GM12878 (cell line): ENCODE measurements around the gene FAM118B. TPM values are rescaled to one million over a fixed set of nuclear protein-coding genes. Genes with fewer than 3 reads are reported as not detected.
A peak's percentile ranks its signal among the peaks of the same experiment; 100 is the strongest.

Experiments
- ATAC-seq: fragments of 200-7000 bp; cut with Tn5 transposase; 3 replicates; pipeline ENCODE4 v1.9.1; 2020; ENCODE audit warnings: mild to moderate bottlenecking, moderate library complexity
- BruUV-seq: library from RNA; stranded (reverse); fragments of 400-500 nt; replicated peaks from 2 replicates; lab custom pipeline; 2021; lab: Mats Ljungman, UMichigan
- CTCF ChIA-PET: fragments of 300-600 bp; sonication (Branson Sonifier 250); formaldehyde crosslinking; extraction: SDS; loops from one replicate; lab custom pipeline; 2021; ENCODE audit warnings: inconsistent platforms; lab: Yijun Ruan, JAX
- POLR2A ChIA-PET: fragments of 350-600 bp; formaldehyde crosslinking; extraction: SDS; loops from one replicate; lab custom pipeline; 2021; ENCODE audit warnings: inconsistent platforms; lab: Charles Lee
- RAD21 ChIA-PET: fragments of 300-600 bp; sonication (Branson Sonifier 250); formaldehyde crosslinking; loops from one replicate; lab custom pipeline; 2023; ENCODE audit warnings: antibody characterized with exemption; ENCODE audit not compliant: unreplicated experiment; lab: Charles Lee
- SMC1A ChIA-PET: fragments of 300-600 bp; sonication (Branson Sonifier 250); formaldehyde crosslinking; loops from one replicate; lab custom pipeline; 2023; ENCODE audit not compliant: unreplicated experiment, uncharacterized antibody; lab: Charles Lee
- DNase-seq: peaks from one replicate; pipeline ENCODE4 v3.0.0-alpha.2; 2011; ENCODE audit warnings: low read depth, low spot score
- FAIRE-seq: peaks from 3 replicates; lab custom pipeline; 2011; peaks lifted over from hg19 to GRCh38; lab: Jason Lieb, UNC
- H2AFZ ChIP-seq: 2 replicates; pipeline ENCODE4 v1.6.0; 2011; ENCODE audit warnings: low read depth, low read length, control low read depth; ENCODE audit not compliant: control insufficient read depth
- H3K27ac ChIP-seq: 2 replicates; pipeline ENCODE4 v1.5.1; 2011; ENCODE audit warnings: control low read depth; ENCODE audit not compliant: control insufficient read depth, insufficient read depth
- H3K27me3 ChIP-seq, 2 experiments: replicated peaks in 1 of 2; 2 replicates each; pipeline versions ENCODE4 v1.6.0 to v1.6.1; 2011; ENCODE audit warnings: low read length in 1 of 2; ENCODE audit not compliant: control insufficient read depth in 2 of 2, insufficient read depth in 2 of 2
- H3K36me3 ChIP-seq, 2 experiments: 2 replicates each; pipeline ENCODE4 v1.5.1; 2011; ENCODE audit warnings: low read length in 1 of 2; ENCODE audit not compliant: control insufficient read depth in 2 of 2, insufficient read depth in 2 of 2
- H3K4me1 ChIP-seq: 2 replicates; pipeline ENCODE4 v1.6.1; 2011; ENCODE audit warnings: mild to moderate bottlenecking, low read length, moderate library complexity, mixed read lengths; ENCODE audit not compliant: control insufficient read depth, insufficient read depth
- H3K4me2 ChIP-seq: 2 replicates; pipeline ENCODE4 v1.6.0; 2011; ENCODE audit warnings: control low read depth; ENCODE audit not compliant: control insufficient read depth, insufficient read depth
- H3K4me3 ChIP-seq: fragments of 200-600 bp; sonication (generic); 2 replicates; pipeline ENCODE4 v1.5.1; 2016
- H3K79me2 ChIP-seq: 2 replicates; pipeline ENCODE4 v1.6.0; 2011; ENCODE audit warnings: low read length; ENCODE audit not compliant: control insufficient read depth, insufficient read depth
- H3K9ac ChIP-seq: 2 replicates; pipeline ENCODE4 v1.8.0; 2011; ENCODE audit warnings: low read length, control low read depth, mixed read lengths; ENCODE audit not compliant: control insufficient read depth, insufficient read depth
- H3K9me3 ChIP-seq: replicated peaks from 3 replicates; pipeline ENCODE4 v1.5.1; 2011; ENCODE audit warnings: mild to moderate bottlenecking, low read length; ENCODE audit not compliant: control insufficient read depth, insufficient read depth
- H4K20me1 ChIP-seq: 2 replicates; pipeline ENCODE4 v1.6.0; 2011; ENCODE audit not compliant: control insufficient read depth, insufficient read depth
- BCL11A ChIP-seq: IDR thresholded peaks from 2 replicates; pipeline ENCODE4 v1.6.1; 2011; ENCODE audit warnings: low read depth, low read length
- BHLHE40 ChIP-seq, 2 experiments: fragments of 450-650 bp in 1 of 2; IDR thresholded peaks; 2 replicates each; pipeline ENCODE4 v1.6.1; 2011 to 2017; ENCODE audit warnings: low read depth in 2 of 2, borderline replicate concordance in 1 of 2, improper control_type of control experiment in 1 of 2, low read length in 1 of 2, mild to moderate bottlenecking in 1 of 2
- CBX5 ChIP-seq: sonication (generic); IDR thresholded peaks from 2 replicates; pipeline ENCODE4 v1.6.1; 2016; ENCODE audit warnings: low read depth, moderate library complexity, mild to moderate bottlenecking, inconsistent platforms
- FOS ChIP-seq: IDR thresholded peaks from 3 replicates; pipeline ENCODE4 v1.6.1; 2011; ENCODE audit warnings: borderline replicate concordance; ENCODE audit not compliant: insufficient read length; ENCODE audit errors: extremely low read depth
- FOXK2 ChIP-seq: fragments of 450-650 bp; IDR thresholded peaks from 2 replicates; pipeline ENCODE4 v1.6.1; 2017; ENCODE audit warnings: mild to moderate bottlenecking, moderate library complexity
- GABPA ChIP-seq: IDR thresholded peaks from 2 replicates; pipeline ENCODE4 v1.6.1; 2014; ENCODE audit warnings: antibody characterized with exemption, low read depth, mild to moderate bottlenecking, inconsistent platforms
- GATAD2B ChIP-seq: fragments of 450-650 bp; conservative IDR thresholded peaks from 2 replicates; pipeline ENCODE4 v1.6.1; 2017; ENCODE audit warnings: low read depth, mild to moderate bottlenecking, moderate library complexity
- HDAC6 ChIP-seq: fragments of 200-600 bp; sonication (generic); IDR thresholded peaks from one replicate; pipeline ENCODE4 v1.8.0; 2017; ENCODE audit warnings: antibody characterized with exemption; ENCODE audit not compliant: unreplicated experiment
- LARP7 ChIP-seq: fragments of 450-650 bp; IDR thresholded peaks from 2 replicates; pipeline ENCODE4 v1.6.1; 2017; ENCODE audit warnings: mild to moderate bottlenecking
- MTA2 ChIP-seq: fragments of 450-650 bp; IDR thresholded peaks from 2 replicates; pipeline ENCODE4 v1.6.1; 2016; ENCODE audit warnings: low read depth, mild to moderate bottlenecking, moderate library complexity
- MTA3 ChIP-seq: IDR thresholded peaks from 2 replicates; pipeline ENCODE4 v1.6.1; 2012; ENCODE audit warnings: low read length, inconsistent platforms, borderline replicate concordance
- NFIC ChIP-seq: IDR thresholded peaks from 2 replicates; pipeline ENCODE4 v1.6.1; 2012; ENCODE audit warnings: low read depth, mild to moderate bottlenecking, inconsistent platforms, low read length, moderate library complexity
- POU2F2 ChIP-seq: IDR thresholded peaks from 3 replicates; pipeline ENCODE4 v1.6.1; 2011; ENCODE audit warnings: low read depth, mild to moderate bottlenecking, low read length, borderline replicate concordance
- SIN3A ChIP-seq: IDR thresholded peaks from 2 replicates; pipeline ENCODE4 v1.6.1; 2012; ENCODE audit warnings: low read depth, low read length, improper control_type of control experiment
- ZNF217 ChIP-seq: fragments of 450-650 bp; IDR thresholded peaks from 2 replicates; pipeline ENCODE4 v1.6.1; 2017; ENCODE audit warnings: antibody characterized with exemption, mild to moderate bottlenecking
- ZNF622 ChIP-seq: fragments of 450-650 bp; IDR thresholded peaks from 2 replicates; pipeline ENCODE4 v1.6.1; 2017; ENCODE audit warnings: mild to moderate bottlenecking, inconsistent platforms
- WGBS: methylation state at CpG from one replicate; pipeline ENCODE4 v1.1.6; 2016; ENCODE audit warnings: low lambda C conversion rate; ENCODE audit not compliant: insufficient replicate concordance, insufficient coverage; ENCODE audit errors: missing lambda C conversion rate; 5-methylcytosine and 5-hydroxymethylcytosine counted together
- in situ Hi-C: fragments of 300-500 bp; cut with MboI; formaldehyde crosslinking; loops from 9 replicates; pipeline ENCODE4 v1.14.3; 2018; ENCODE audit warnings: mixed read lengths
- intact Hi-C: fragments of 100-400 bp; cut with micrococcal nuclease; formaldehyde crosslinking; loops from one replicate; pipeline ENCODE4 v1.14.2; 2022; ENCODE audit not compliant: unreplicated experiment
- polyA plus RNA-seq, 11 experiments: library from polyadenylated mRNA; depleted of rRNA in 4 of 11; unstranded in 6 of 11; stranded (reverse) in 5 of 11; fragments of >200 nt; fragmentation: Nextera tagmentation in 4 of 11; fragmentation: Illumina TruSeq in 1 of 11; extraction: Ambion mirVana in 4 of 11; extraction: Trizol in 1 of 11; gene quantifications; 1 replicate in 1 of 11; 2 replicates in 10 of 11; pipeline versions ENCODE4 v1.2.1 to v1.2.3, GENCODE V29; 2011 to 2016; ENCODE audit warnings: inconsistent platforms in 2 of 11, missing spikeins in 2 of 11, low read depth in 1 of 11
- total RNA-seq, 4 experiments: library from RNA; depleted of rRNA in 3 of 4; stranded (reverse); fragments of >200 nt in 3 of 4; fragmentation: Illumina TruSeq in 1 of 4; extraction: Trizol in 1 of 4; gene quantifications; 2 replicates each; pipeline versions ENCODE4 v1.2.1 to v1.2.3, GENCODE V29; 2013 to 2021
- TF ChIP-seq, protein P1 (sequence below): fragments of 150-350 bp; IDR thresholded peaks from 2 replicates; pipeline ENCODE4 v1.6.1; 2016; ENCODE audit warnings: low read depth, low read length

The FAM118B gene
- total and polyA plus RNA-seq, 10 of the 15 experiments (the other 5 are each of a cell fraction or from before 2014, with no cell fraction given): 12.8 to 29.7 (median 16.5) TPM

DNA sequence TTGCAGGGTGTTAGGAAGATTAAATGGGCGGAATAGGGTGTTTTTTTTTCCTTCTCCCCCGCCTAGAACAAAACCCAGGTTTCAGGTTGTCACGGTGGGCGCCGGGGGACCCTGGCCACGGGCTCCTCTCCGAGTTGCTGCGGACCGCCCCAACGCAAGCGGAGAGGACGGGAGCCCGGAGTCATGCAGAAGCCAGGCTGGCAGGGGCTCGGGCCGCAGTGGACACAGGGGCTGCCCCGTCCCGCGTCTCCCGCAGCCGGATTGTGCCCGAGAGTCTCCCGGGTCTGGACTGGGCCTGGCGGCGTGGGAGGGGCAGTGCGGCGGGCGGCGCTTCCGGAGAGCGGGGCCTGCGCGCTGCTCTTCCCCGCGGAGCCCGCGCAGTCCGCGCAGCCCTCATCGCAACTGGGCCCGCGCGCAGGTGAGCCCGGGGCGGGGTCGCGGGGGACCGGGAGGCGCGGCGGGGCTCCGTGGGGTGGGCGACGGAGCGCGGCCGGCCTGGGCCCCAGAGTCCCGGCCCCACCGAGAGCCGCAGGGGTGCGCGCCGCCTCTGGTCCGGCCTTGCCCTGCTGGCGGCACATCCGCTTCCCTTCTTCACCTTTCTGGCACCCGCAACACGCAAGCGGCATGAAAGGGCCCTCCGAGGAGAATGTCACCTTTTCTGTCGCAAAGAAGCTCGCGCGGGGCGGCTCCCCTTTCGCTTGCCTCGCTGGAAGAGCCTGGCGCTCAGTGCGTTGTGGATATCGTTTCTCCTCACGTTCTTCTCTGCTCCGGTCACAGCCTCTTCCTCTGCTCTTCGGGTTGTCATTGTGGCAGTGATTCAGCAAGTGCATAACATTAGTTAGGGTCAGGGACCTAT lies 71.4 kb downstream of the FAM118B start, which contains the start of gene TIRAP:
Gene TIRAP, plus strand, starts transcription at position 358 of the 856 bp plus-strand sequence. CDS start 7,802 bp downstream, outside the sequence.
- Histone ChIP-seq H3K9me3 (no peaks in the 10 kb centered on the region), H3K4me2 (peak within 1 kb of the TSS; percentile 89), H2AFZ (peak within 1 kb of the TSS; percentile 90), H3K9ac (peak within 1 kb of the TSS; percentile 84), H3K36me3 (peaks cover 0 to under 1% of the 10 kb centered on the region in 2 experiments; a peak in 1 of 4 replicates), H3K79me2 (peaks cover 6% of the 10 kb centered on the region), H3K4me1 (peaks cover 22% of the 10 kb centered on the region), H4K20me1 (no peaks in the 10 kb centered on the region), H3K4me3 (peak within 1 kb of the TSS; percentile 96), H3K27ac (peak within 1 kb of the TSS; percentile 84), H3K27me3 (no peaks in the 10 kb centered on the region)
- DNase-seq: no peak
- BruUV-seq: no TSS peak
- intact Hi-C loops (no loop called here), in situ Hi-C loops (no loop called here)
- WGBS: 6% methylated on average over 71 of the region's 82 CpGs
- POLR2A ChIA-PET: interaction anchor here (0.7 to 2.5 kb wide), 6 partner anchors 14 to 765 kb away, joined by 3 to 10 read pairs (median 3); partner anchors contain the start of genes FOXRED1 and SRPRA
- peak; percentile 83 for ATAC-seq
- SMC1A ChIA-PET: interaction anchor here (0.7 to 1.8 kb wide), 3 partner anchors 10 to 21 kb away, joined by 3 to 6 read pairs (median 4); partner anchors contain the start of gene DCPS
- no peak for FAIRE-seq
- CTCF ChIA-PET: interaction anchor here (0.6 to 1.3 kb wide), 6 partner anchors 16 to 985 kb away, joined by 3 to 5 read pairs (median 3); partner anchors contain the start of gene DCPS
- RAD21 ChIA-PET: interaction anchor here (0.7 kb wide), 2 partner anchors 62 to 72 kb away, joined by 3 to 4 read pairs; no protein-coding TSS in a partner anchor
- no peak for TF ChIP-seq FOS
- TF ChIP-seq POU2F2: no peak
- TF ChIP-seq GATAD2B: peak; percentile 91
- peak; percentile 65; the same call in 1 of the 2 replicates for TF ChIP-seq ZNF217
- no peak for TF ChIP-seq MTA2
- peak; percentile 69 for TF ChIP-seq LARP7
- TF ChIP-seq HDAC6: peak; percentile 56
- TF ChIP-seq MTA3: no peak
- TF ChIP-seq NFIC: no peak
- TF ChIP-seq BHLHE40 (IDR thresholded peaks at IDR 0.05; ENCODE audit: borderline replicate concordance in 1 of 2, low read depth in 2 of 2, low read length in 1 of 2): peak; percentile 7 to 60; a peak in 2 of 4 replicates
- no peak for TF ChIP-seq CBX5
- peak; percentile 55; the same call in 1 of the 2 replicates for TF ChIP-seq SIN3A
- TF ChIP-seq ZNF622: no peak
- TF ChIP-seq BCL11A: no peak
- TF ChIP-seq, protein P1, sequence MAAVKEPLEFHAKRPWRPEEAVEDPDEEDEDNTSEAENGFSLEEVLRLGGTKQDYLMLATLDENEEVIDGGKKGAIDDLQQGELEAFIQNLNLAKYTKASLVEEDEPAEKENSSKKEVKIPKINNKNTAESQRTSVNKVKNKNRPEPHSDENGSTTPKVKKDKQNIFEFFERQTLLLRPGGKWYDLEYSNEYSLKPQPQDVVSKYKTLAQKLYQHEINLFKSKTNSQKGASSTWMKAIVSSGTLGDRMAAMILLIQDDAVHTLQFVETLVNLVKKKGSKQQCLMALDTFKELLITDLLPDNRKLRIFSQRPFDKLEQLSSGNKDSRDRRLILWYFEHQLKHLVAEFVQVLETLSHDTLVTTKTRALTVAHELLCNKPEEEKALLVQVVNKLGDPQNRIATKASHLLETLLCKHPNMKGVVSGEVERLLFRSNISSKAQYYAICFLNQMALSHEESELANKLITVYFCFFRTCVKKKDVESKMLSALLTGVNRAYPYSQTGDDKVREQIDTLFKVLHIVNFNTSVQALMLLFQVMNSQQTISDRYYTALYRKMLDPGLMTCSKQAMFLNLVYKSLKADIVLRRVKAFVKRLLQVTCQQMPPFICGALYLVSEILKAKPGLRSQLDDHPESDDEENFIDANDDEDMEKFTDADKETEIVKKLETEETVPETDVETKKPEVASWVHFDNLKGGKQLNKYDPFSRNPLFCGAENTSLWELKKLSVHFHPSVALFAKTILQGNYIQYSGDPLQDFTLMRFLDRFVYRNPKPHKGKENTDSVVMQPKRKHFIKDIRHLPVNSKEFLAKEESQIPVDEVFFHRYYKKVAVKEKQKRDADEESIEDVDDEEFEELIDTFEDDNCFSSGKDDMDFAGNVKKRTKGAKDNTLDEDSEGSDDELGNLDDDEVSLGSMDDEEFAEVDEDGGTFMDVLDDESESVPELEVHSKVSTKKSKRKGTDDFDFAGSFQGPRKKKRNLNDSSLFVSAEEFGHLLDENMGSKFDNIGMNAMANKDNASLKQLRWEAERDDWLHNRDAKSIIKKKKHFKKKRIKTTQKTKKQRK: no peak
- peak; percentile 53; the same call in 1 of the 2 replicates for TF ChIP-seq GABPA
- no peak for TF ChIP-seq FOXK2
